HepG2 (cell line): ENCODE data around the gene SLC17A9. TPM values are rescaled to one million over a fixed set of nuclear protein-coding genes. Genes with fewer than 3 reads are reported as not detected.
A peak's percentile ranks its signal among the peaks of the same experiment; 100 is the strongest.

ENCODE experiments used
- ETV6 ChIP-seq: sonication (generic); formaldehyde crosslinking; conservative IDR thresholded peaks from 2 replicates; pipeline ENCODE4 v1.4.0; 2020; ENCODE audit warnings: missing genetic modification reagents
- JUND ChIP-seq: sonication (generic); formaldehyde crosslinking; IDR thresholded peaks from 2 replicates; pipeline ENCODE4 v1.8.0; 2022; ENCODE audit warnings: mild to moderate bottlenecking, missing genetic modification reagents
- KLF11 ChIP-seq: IDR thresholded peaks from 2 replicates; pipeline ENCODE4 v1.6.1; 2016; ENCODE audit warnings: missing compliant biosample characterization
- PRMT3 ChIP-seq: sonication (generic); formaldehyde crosslinking; IDR thresholded peaks from 2 replicates; pipeline ENCODE4 v1.8.1; 2022; ENCODE audit warnings: low read depth, mild to moderate bottlenecking, moderate library complexity, missing genetic modification reagents, borderline replicate concordance
- ZNF143 ChIP-seq: sonication (generic); formaldehyde crosslinking; IDR thresholded peaks from 2 replicates; pipeline ENCODE4 v1.4.0; 2020; ENCODE audit warnings: missing genetic modification reagents
- ZNF34 ChIP-seq: sonication (generic); formaldehyde crosslinking; IDR thresholded peaks from 2 replicates; pipeline ENCODE4 v1.4.0; 2020; ENCODE audit warnings: mild to moderate bottlenecking, missing genetic modification reagents, borderline replicate concordance
- ZNF430 ChIP-seq: sonication (generic); formaldehyde crosslinking; IDR thresholded peaks from 2 replicates; pipeline ENCODE4 v1.9.0; 2021; ENCODE audit warnings: mild to moderate bottlenecking, missing genetic modification reagents
- ZNF749 ChIP-seq: sonication (generic); formaldehyde crosslinking; IDR thresholded peaks from 2 replicates; pipeline ENCODE4 v1.8.0; 2022; ENCODE audit warnings: mild to moderate bottlenecking, missing genetic modification reagents, moderate library complexity, borderline replicate concordance
- polyA plus RNA-seq, 8 experiments: library from polyadenylated mRNA; depleted of rRNA in 3 of 8; stranded (reverse) in 7 of 8; unstranded in 1 of 8; fragments of >200 nt; fragmentation: Illumina TruSeq in 4 of 8; extraction: Trizol in 4 of 8; gene quantifications; 2 replicates each; pipeline versions ENCODE4 v1.2.1 to v1.2.3, GENCODE V29; 2011 to 2016; ENCODE audit warnings: low read depth in 4 of 8, missing spikeins in 1 of 8, mixed read lengths in 1 of 8; ENCODE audit not compliant: insufficient read depth in 1 of 8
- total RNA-seq, 5 experiments: library from RNA; depleted of rRNA; stranded (reverse); fragments of >200 nt; fragmentation: Illumina TruSeq; extraction: Trizol; gene quantifications; 2 replicates each; pipeline ENCODE4 v1.2.3, GENCODE V29; 2016; ENCODE audit warnings: low read depth in 1 of 5
- TF ChIP-seq, protein P1 (sequence below): sonication (generic); formaldehyde crosslinking; IDR thresholded peaks from 2 replicates; pipeline ENCODE4 v1.4.0; 2020; ENCODE audit warnings: mild to moderate bottlenecking, missing genetic modification reagents
- TF ChIP-seq, protein P2 (sequence below): sonication (generic); formaldehyde crosslinking; IDR thresholded peaks from one replicate; pipeline ENCODE4 v1.5.1; 2020; ENCODE audit warnings: mild to moderate bottlenecking, missing genetic modification reagents; ENCODE audit errors: not compliant biosample characterization
- TF ChIP-seq, protein P3 (sequence below): sonication (generic); formaldehyde crosslinking; IDR thresholded peaks from 2 replicates; pipeline ENCODE4 v1.5.0; 2020; ENCODE audit warnings: mild to moderate bottlenecking, missing genetic modification reagents, borderline replicate concordance

The SLC17A9 gene
- total and polyA plus RNA-seq, 2 of the 13 experiments (the other 11 are each of a cell fraction or from before 2014, with no cell fraction given): 110 to 191 TPM

DNA sequence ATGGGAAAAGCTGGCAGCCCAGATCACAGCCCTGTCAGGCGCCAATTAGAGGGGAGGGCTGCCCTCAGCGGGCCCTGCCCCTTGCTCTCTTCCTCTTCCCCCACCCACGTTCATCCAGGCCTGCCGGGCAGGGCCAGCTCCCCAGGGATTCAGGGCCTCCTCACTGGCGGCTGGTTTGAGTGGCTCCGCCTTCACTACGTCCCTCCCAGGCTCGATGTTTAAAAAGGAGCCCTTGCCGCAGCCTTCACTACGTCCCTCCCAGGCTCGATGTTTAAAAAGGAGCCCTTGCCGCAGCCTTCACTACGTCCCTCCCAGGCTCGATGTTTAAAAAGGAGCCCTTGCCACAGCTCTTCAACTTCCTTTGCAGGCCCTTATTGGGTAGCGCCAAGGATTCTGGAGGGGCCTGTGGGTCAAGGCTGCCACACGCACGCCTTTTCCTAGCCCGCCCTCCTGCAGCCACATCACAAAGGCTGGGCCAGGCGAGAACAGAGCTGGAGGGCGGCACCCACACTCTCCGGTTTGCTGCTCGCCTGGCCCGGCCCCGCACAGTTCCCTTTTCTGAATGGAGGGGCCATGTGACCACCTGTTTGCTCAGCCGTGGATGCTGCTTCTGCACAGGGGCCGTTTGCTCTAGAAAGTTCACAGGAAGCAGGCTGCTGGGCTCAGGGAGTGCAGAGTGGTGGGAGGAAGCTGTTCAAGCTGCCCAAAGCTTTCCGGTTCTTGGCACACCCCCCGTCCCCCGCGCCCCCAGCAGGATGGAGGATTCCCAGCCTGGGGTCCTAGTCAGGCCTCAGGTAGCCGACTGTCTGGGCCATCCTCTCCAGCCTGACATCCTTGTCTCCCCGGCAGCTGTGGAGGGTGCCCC lies 1.6 kb downstream of the SLC17A9 start (continued):
- TF ChIP-seq, protein P1, sequence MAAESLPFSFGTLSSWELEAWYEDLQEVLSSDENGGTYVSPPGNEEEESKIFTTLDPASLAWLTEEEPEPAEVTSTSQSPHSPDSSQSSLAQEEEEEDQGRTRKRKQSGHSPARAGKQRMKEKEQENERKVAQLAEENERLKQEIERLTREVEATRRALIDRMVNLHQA (CRISPR knock-in tag): no peak
- TF ChIP-seq ZNF34 (CRISPR knock-in tag): 0 out of 2 replicates have a peak, but pooled peaks have one; percentile 33
- peak; percentile 98 for TF ChIP-seq KLF11 (CRISPR knock-in tag)
- TF ChIP-seq, protein P2, sequence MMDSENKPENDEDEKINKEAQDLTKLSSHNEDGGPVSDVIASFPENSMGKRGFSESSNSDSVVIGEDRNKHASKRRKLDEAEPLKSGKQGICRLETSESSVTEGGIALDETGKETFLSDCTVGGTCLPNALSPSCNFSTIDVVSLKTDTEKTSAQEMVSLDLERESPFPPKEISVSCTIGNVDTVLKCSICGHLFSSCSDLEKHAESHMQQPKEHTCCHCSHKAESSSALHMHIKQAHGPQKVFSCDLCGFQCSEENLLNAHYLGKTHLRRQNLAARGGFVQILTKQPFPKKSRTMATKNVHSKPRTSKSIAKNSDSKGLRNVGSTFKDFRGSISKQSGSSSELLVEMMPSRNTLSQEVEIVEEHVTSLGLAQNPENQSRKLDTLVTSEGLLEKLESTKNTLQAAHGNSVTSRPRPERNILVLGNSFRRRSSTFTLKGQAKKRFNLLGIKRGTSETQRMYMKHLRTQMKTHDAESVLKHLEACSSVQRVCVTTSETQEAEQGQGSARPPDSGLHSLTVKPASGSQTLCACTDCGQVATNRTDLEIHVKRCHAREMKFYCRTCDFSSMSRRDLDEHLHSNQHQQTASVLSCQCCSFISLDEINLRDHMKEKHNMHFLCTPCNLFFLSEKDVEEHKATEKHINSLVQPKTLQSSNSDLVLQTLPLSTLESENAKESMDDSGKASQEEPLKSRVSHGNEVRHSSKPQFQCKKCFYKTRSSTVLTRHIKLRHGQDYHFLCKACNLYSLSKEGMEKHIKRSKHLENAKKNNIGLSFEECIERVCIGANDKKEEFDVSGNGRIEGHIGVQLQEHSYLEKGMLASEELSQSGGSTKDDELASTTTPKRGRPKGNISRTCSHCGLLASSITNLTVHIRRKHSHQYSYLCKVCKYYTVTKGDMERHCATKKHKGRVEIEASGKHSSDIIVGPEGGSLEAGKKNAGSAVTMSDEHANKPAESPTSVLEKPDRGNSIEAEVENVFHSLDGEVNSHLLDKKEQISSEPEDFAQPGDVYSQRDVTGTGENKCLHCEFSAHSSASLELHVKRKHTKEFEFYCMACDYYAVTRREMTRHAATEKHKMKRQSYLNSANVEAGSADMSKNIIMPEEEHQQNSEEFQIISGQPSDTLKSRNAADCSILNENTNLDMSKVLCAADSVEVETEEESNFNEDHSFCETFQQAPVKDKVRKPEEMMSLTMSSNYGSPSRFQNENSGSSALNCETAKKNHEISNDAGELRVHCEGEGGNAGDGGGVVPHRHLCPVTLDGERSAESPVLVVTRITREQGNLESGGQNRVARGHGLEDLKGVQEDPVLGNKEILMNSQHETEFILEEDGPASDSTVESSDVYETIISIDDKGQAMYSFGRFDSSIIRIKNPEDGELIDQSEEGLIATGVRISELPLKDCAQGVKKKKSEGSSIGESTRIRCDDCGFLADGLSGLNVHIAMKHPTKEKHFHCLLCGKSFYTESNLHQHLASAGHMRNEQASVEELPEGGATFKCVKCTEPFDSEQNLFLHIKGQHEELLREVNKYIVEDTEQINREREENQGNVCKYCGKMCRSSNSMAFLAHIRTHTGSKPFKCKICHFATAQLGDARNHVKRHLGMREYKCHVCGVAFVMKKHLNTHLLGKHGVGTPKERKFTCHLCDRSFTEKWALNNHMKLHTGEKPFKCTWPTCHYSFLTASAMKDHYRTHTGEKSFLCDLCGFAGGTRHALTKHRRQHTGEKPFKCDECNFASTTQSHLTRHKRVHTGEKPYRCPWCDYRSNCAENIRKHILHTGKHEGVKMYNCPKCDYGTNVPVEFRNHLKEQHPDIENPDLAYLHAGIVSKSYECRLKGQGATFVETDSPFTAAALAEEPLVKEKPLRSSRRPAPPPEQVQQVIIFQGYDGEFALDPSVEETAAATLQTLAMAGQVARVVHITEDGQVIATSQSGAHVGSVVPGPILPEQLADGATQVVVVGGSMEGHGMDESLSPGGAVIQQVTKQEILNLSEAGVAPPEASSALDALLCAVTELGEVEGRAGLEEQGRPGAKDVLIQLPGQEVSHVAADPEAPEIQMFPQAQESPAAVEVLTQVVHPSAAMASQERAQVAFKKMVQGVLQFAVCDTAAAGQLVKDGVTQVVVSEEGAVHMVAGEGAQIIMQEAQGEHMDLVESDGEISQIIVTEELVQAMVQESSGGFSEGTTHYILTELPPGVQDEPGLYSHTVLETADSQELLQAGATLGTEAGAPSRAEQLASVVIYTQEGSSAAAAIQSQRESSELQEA (CRISPR knock-in tag): peak; percentile 7
- TF ChIP-seq ZNF143 (CRISPR knock-in tag): peak; percentile 57; the same call in 1 of the 2 replicates
- peak; percentile 100 for TF ChIP-seq ZNF430 (CRISPR knock-in tag)
- 0 out of 2 replicates have a peak, but pooled peaks have one; percentile 41 for TF ChIP-seq ETV6
- peak; percentile 82 for TF ChIP-seq JUND (CRISPR knock-in tag)
- TF ChIP-seq PRMT3: peak; percentile 97; the same call in 1 of the 2 replicates
- TF ChIP-seq, protein P3, sequence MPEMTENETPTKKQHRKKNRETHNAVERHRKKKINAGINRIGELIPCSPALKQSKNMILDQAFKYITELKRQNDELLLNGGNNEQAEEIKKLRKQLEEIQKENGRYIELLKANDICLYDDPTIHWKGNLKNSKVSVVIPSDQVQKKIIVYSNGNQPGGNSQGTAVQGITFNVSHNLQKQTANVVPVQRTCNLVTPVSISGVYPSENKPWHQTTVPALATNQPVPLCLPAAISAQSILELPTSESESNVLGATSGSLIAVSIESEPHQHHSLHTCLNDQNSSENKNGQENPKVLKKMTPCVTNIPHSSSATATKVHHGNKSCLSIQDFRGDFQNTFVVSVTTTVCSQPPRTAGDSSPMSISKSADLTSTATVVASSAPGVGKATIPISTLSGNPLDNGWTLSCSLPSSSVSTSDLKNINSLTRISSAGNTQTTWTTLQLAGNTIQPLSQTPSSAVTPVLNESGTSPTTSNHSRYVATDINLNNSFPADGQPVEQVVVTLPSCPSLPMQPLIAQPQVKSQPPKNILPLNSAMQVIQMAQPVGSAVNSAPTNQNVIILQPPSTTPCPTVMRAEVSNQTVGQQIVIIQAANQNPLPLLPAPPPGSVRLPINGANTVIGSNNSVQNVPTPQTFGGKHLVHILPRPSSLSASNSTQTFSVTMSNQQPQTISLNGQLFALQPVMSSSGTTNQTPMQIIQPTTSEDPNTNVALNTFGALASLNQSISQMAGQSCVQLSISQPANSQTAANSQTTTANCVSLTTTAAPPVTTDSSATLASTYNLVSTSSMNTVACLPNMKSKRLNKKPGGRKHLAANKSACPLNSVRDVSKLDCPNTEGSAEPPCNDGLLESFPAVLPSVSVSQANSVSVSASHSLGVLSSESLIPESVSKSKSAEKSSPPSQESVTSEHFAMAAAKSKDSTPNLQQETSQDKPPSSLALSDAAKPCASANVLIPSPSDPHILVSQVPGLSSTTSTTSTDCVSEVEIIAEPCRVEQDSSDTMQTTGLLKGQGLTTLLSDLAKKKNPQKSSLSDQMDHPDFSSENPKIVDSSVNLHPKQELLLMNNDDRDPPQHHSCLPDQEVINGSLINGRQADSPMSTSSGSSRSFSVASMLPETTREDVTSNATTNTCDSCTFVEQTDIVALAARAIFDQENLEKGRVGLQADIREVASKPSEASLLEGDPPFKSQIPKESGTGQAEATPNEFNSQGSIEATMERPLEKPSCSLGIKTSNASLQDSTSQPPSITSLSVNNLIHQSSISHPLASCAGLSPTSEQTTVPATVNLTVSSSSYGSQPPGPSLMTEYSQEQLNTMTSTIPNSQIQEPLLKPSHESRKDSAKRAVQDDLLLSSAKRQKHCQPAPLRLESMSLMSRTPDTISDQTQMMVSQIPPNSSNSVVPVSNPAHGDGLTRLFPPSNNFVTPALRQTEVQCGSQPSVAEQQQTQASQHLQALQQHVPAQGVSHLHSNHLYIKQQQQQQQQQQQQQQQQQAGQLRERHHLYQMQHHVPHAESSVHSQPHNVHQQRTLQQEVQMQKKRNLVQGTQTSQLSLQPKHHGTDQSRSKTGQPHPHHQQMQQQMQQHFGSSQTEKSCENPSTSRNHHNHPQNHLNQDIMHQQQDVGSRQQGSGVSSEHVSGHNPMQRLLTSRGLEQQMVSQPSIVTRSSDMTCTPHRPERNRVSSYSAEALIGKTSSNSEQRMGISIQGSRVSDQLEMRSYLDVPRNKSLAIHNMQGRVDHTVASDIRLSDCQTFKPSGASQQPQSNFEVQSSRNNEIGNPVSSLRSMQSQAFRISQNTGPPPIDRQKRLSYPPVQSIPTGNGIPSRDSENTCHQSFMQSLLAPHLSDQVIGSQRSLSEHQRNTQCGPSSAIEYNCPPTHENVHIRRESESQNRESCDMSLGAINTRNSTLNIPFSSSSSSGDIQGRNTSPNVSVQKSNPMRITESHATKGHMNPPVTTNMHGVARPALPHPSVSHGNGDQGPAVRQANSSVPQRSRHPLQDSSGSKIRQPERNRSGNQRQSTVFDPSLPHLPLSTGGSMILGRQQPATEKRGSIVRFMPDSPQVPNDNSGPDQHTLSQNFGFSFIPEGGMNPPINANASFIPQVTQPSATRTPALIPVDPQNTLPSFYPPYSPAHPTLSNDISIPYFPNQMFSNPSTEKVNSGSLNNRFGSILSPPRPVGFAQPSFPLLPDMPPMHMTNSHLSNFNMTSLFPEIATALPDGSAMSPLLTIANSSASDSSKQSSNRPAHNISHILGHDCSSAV (CRISPR knock-in tag): peak; percentile 98; the same call in 1 of the 2 replicates
- TF ChIP-seq ZNF749 (CRISPR knock-in tag): no peak; the same call in 1 of the 2 replicates
